ENCODE results near the gene TCERG1.

DNA sequence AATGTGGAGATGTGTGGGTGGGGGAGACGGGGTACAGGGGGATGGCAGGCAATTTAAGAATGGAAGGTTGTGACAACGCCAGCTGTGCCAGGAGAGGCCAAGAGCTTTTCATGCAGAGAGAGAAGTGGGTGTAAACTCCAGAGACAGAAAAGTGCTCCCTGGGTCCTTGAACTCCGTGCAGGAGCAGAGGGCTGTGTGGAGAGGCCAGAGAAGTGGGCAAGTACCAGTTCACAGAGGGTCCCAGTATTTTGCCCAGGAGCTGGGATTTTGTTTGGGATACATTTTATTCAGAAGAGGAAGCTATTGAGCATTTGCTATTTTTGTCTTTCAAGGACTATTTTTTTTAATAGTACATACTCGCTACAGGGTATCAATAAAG is 19.5 kb upstream of the TCERG1 start:
- TF ChIP-seq, protein P1, sequence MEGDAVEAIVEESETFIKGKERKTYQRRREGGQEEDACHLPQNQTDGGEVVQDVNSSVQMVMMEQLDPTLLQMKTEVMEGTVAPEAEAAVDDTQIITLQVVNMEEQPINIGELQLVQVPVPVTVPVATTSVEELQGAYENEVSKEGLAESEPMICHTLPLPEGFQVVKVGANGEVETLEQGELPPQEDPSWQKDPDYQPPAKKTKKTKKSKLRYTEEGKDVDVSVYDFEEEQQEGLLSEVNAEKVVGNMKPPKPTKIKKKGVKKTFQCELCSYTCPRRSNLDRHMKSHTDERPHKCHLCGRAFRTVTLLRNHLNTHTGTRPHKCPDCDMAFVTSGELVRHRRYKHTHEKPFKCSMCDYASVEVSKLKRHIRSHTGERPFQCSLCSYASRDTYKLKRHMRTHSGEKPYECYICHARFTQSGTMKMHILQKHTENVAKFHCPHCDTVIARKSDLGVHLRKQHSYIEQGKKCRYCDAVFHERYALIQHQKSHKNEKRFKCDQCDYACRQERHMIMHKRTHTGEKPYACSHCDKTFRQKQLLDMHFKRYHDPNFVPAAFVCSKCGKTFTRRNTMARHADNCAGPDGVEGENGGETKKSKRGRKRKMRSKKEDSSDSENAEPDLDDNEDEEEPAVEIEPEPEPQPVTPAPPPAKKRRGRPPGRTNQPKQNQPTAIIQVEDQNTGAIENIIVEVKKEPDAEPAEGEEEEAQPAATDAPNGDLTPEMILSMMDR (conservative IDR thresholded peaks at IDR 0.05; ENCODE audit: low read depth, low read length), result no peak
- no peak for TF ChIP-seq EZH2 (IDR thresholded peaks at IDR 0.05; ENCODE audit: borderline replicate concordance, low read depth, low read length, poor library complexity, severe bottlenecking)
